ENCODE results near the gene ATIC.

ATIC gene

GRCh38 chr2:215314896-215315295, 3.0 kb downstream of the ATIC start:
- no peak for DNase-seq (ENCODE audit: low read depth in 2 of 2, low spot score in 1 of 2)

DNA sequence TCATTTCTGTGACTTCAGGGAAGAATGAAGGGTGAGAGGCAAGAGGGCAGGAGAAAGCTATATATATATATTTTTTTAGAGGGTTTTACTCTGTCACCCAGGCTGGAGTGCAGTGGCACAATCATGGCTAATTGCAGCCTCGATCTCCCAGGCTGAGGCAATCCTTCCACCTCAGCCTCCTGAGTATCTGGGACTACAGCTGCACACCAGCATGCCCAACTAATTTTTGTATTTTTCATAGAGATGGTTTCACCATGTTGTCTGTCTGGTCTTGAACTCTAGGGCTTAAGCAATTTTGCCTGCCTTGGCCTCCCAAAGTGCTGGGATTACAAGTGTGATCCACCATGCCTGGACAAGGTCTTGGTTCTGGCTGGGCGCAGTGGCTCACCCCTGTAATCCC, 3.4 kb downstream of the ATIC start:
- DNase-seq (ENCODE audit: low read depth in 2 of 2, low spot score in 1 of 2): no peak

GRCh38 chr2:215316336-215316735, 4.5 kb downstream of the ATIC start:
- no peak for DNase-seq (ENCODE audit: low read depth in 2 of 2, low spot score in 1 of 2)

DNA sequence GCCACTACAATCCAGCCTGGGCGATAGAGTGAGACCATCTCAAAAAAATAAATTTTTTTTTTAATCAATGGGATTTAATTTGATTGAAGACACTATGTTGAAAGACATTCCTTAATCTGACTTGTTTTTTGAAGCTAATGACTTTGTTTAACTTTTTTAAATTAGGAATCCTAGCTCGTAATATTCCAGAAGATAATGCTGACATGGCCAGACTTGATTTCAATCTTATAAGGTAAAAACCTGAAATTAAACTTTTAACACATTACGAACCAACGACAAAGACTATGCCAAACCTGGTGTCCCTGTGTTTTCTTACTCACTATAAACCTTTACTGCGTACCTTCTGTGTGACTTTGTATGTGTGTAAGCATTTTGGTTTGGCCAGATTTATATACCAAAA, 7.6 kb downstream of the ATIC start:
- DNase-seq (ENCODE audit: low read depth in 2 of 2, low spot score in 1 of 2): no peak

DNA sequence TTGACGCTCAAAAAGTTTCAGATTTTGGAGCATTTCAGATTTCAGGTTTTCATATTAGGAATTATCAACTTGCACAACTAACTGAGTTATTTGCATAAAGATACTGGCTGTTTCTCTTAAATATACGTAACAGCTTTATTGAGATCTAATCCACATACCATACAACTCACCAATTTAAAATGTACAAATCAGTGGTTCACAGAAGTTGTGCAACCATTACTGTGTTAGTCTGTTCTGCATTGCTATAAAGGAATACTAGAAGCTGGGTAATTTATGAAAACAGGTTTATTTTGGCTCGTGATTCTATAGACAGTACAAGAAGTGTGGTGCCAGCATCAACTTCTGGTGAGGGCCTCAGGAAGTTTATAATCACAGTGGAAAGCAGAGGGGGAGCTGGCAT, 8.2 kb downstream of the ATIC start:
- no peak for DNase-seq (ENCODE audit: low read depth in 2 of 2, low spot score in 1 of 2)

DNA sequence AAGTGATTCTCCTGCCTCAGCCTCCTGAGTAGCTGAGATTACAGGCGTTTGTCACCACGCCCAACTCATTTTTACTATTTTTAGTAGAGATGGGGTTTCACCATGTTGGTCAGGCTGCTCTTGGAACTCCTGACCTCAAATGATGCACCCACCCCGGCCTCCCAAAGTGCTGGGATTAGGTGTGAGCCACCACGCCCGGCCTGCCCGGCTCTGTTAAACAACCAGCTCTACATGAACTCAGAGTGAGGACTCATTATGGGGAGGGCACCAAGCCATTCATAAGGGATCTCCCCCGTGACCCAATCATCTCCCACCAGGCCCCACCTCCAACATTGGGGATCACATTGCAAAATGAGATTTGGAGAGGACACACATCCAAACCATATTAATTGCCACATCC, 8.8 kb downstream of the ATIC start:
- DNase-seq (ENCODE audit: low read depth in 2 of 2, low spot score in 1 of 2): no peak

DNA sequence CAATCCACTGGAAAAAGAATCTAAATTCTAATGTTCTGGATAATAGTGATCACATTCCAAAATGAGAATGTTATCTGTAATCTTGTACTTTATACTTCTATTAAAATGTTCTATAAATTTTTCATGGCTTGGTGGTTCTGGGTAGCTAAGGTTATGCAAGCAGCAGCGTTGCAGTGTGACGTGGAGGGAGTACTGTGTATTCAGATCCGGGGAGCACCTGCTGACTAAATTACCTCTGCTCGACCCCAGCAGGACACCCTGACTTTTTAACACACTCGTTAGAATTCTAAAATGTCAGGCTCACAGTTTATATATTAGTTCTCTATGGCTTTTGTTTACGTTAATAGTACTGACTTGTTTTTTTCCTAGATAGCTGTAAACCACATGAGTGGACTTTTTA, 13.0 kb downstream of the ATIC start:
- no peak for DNase-seq (ENCODE audit: low read depth in 2 of 2, low spot score in 1 of 2)

DNA sequence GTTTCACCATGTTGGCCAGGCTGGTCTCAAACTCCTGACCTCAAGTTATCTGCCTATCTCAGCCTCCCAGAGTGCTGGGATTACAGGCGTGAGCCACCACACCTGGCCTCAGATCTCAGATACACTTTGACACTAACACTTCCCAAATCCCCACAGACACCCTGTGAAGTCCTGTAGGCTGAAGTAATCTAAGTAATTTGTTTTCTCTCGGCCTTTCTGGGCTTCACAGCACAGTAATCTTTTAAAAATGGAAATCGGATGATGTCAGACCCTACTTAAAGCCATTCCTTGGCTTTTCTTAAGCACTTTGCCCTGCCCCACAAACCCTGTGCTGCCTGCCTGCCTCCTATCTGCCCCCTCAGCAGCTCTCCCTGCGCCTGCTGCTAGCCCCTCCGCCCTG, 16.2 kb downstream of the ATIC start:
- no peak for DNase-seq (ENCODE audit: low read depth in 2 of 2, low spot score in 1 of 2)

- no peak for DNase-seq (ENCODE audit: low read depth in 2 of 2, low spot score in 1 of 2)
Observed at GRCh38 chr2:215332872-215333595, 21.2 kb downstream of the ATIC start.

- DNase-seq (ENCODE audit: low read depth in 2 of 2, low spot score in 1 of 2): no peak
Observed at GRCh38 chr2:215338883-215339679, 27.2 kb downstream of the ATIC start.

- no peak for DNase-seq (ENCODE audit: low read depth in 2 of 2, low spot score in 1 of 2)
Observed at GRCh38 chr2:215347878-215348277, 36.0 kb downstream of the ATIC start.

GRCh38 chr2:215352602-215353001, 40.7 kb downstream of the ATIC start:
- DNase-seq (ENCODE audit: low read depth in 2 of 2, low spot score in 1 of 2): no peak

GRCh38 chr2:215354771-215355695, 43.2 kb downstream of the ATIC start:
- DNase-seq (ENCODE audit: low read depth in 2 of 2, low spot score in 1 of 2): no peak

DNA sequence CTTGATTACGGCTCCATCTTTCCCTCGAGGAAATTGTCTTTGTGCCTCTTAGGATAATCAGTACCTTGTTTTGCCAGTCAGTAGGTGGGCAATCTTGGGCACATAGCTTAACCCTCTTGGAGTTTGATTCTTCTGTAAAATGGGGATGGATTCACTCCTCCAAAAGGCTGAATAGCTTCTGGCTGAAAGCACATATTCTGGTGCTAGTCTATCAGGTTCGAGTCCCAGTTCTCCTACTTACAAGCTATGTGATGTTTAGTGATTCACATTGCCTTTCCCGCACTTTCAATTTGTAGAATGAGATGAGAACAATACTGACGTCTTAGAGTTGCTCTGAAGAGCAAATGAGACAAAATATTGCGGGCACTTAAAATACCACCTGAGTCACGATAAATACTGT, 43.9 kb downstream of the ATIC start:
- no peak for DNase-seq (ENCODE audit: low read depth in 2 of 2, low spot score in 1 of 2)

DNA sequence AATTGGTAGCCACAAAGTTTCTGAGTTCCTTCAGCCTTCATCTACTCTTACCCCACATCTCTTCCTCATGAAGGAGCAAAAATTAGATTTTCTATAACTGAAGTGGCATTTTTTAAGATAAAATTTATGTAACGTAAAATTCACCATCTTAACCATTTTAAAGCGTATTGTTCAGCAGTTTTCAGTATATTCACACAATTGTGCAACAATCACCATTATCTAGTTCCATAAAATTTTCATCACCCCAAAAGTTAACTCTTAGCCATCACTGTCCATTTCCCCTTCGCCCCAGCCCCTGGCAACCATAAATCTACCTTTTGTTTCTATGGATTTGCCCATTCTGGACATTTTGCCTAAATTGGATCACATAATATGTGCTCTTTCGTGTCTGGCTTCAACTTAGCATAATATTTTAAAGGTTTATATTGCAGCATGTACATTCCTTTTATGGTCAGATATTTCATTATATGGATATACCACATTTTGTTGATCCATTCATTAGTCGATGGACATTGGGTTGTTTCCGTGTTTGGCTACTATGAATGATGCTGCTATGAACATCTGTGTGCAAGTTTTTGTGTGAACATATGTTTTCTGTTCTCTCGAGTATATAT, 44.6 kb downstream of the ATIC start:
- no peak for DNase-seq (ENCODE audit: low read depth in 2 of 2, low spot score in 1 of 2)

GRCh38 chr2:215356948-215357461, 45.1 kb downstream of the ATIC start:
- DNase-seq (ENCODE audit: low read depth in 2 of 2, low spot score in 1 of 2): no peak

GRCh38 chr2:215357660-215358059, 45.8 kb downstream of the ATIC start:
- no peak for DNase-seq (ENCODE audit: low read depth in 2 of 2, low spot score in 1 of 2)

DNA sequence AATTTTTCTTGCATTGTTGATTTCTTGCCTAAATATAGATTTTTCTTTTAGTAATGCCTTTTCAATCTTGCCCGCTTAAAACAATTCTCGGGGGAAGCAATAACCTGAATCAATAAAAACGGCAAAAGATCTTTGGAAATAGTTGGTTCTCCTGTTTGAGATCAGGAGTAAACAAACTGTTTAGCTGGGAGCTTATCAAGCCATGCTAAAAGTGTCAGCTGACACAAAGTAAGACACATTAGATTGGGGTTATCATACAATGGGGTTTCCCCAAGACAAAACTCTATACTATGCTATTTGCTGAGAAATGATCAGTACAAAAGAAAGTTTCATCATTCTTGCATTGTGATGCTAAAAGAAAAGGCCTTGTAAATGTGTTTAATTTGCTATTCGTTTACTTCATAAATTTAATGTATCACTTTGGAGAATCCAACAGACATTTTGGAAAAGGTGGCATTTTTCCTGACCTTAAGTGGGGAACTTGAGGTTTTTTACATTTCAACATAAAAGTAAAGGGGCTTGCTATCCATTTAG, 46.5 kb downstream of the ATIC start:
- no peak for DNase-seq (ENCODE audit: low read depth in 2 of 2, low spot score in 1 of 2)

- DNase-seq (ENCODE audit: low read depth in 2 of 2, low spot score in 1 of 2): no peak
Observed at GRCh38 chr2:215358891-215359575, 47.2 kb downstream of the ATIC start.

- DNase-seq (ENCODE audit: low read depth in 2 of 2, low spot score in 1 of 2): no peak
Observed at GRCh38 chr2:215359576-215359922, 47.7 kb downstream of the ATIC start.

Measured in stimulated activated CD8-positive, alpha-beta memory T cell treated with anti-CD3 and anti-CD28 coated beads, Interleukin-4, amount 100 ng/mL, for 4 hours (primary cell).